ENCODE data around the gene RALGAPA2. TPM values are rescaled to one million over a fixed set of nuclear protein-coding genes. Genes with fewer than 3 reads are reported as not detected.

The RALGAPA2 gene
- total RNA-seq, 1 experiment from 2014 or later = 10.8 TPM

DNA sequence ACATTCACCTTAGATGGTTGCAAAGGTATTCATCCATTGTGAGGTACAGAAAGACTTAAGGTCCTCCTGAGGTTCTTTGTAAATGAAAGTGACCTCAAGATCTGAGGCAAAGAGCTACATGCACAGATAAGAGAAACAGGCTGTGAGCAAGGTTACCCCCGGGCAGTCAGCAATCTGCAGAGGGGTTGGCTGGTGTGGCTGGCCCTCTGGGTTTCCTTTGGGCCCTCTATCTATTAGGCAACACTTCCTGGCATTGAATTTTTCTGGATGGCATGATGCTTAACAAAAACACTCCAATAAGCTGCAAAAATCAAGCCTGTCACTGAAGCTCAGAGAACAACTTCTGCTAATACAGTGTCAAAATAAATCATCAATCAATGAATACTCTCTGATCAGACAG lies 48.9 kb upstream of the RALGAPA2 start:
- BruUV-seq (replicated peaks) = no TSS peak
- Histone ChIP-seq H3K27ac (ENCODE audit: low read depth, low read length) (no peak overlapping the region), H4K20me1 (ENCODE audit: insufficient read depth) (no peaks in the 10 kb centered on the region), H3K79me2 (ENCODE audit: insufficient read depth, low read length) (no peaks in the 10 kb centered on the region), H2AFZ (ENCODE audit: low read depth, low read length, poor library complexity, severe bottlenecking) (no peak overlapping the region), H3K27me3 (ENCODE audit: insufficient read depth, low read length) (peaks cover 42% of the 10 kb centered on the region), H3K4me2 (ENCODE audit: low read length) (no peak overlapping the region), H3K4me1 (ENCODE audit: control insufficient read depth in 1 of 2, insufficient read depth in 2 of 2, low read length in 2 of 2) (no peaks in the 10 kb centered on the region), H3K36me3 (ENCODE audit: control insufficient read depth in 1 of 2, insufficient read depth in 2 of 2, low read length in 2 of 2) (no peaks in the 10 kb centered on the region), H3K9ac (ENCODE audit: low read length) (no peak overlapping the region), H3K9me2 (ENCODE audit: insufficient read depth) (no peaks in the 10 kb centered on the region), H3K9me3 (ENCODE audit: control insufficient read depth in 1 of 2, insufficient read depth in 1 of 2, low read depth in 1 of 2, low read length in 2 of 2) (no peaks in the 10 kb centered on the region), H3K4me3 (replicated peaks in 1 of 2; ENCODE audit: low read depth in 1 of 2, low read length in 2 of 2) (no peak overlapping the region)
- no peak for DNase-seq (ENCODE audit: low read depth, low spot score)
- POLR2A ChIA-PET = no interaction called here
- intact Hi-C loops (cut with micrococcal nuclease) = no loop called here
- CTCF ChIA-PET = no interaction called here
- RAD21 ChIA-PET (ENCODE audit: low non-redundant PET in 1 of 2, low total read pairs in 2 of 2, uncharacterized antibody in 2 of 2, unreplicated experiment in 2 of 2) = no interaction called here
- ATAC-seq = no peak
- TF ChIP-seq, protein P1, sequence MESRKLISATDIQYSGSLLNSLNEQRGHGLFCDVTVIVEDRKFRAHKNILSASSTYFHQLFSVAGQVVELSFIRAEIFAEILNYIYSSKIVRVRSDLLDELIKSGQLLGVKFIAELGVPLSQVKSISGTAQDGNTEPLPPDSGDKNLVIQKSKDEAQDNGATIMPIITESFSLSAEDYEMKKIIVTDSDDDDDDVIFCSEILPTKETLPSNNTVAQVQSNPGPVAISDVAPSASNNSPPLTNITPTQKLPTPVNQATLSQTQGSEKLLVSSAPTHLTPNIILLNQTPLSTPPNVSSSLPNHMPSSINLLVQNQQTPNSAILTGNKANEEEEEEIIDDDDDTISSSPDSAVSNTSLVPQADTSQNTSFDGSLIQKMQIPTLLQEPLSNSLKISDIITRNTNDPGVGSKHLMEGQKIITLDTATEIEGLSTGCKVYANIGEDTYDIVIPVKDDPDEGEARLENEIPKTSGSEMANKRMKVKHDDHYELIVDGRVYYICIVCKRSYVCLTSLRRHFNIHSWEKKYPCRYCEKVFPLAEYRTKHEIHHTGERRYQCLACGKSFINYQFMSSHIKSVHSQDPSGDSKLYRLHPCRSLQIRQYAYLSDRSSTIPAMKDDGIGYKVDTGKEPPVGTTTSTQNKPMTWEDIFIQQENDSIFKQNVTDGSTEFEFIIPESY (IDR thresholded peaks at IDR 0.05; ENCODE audit: extremely low read depth, insufficient replicate concordance, low read length) = no peak
- TF ChIP-seq FOSL1 (IDR thresholded peaks at IDR 0.05; ENCODE audit: low read depth) (no peak), SP1 (IDR thresholded peaks at IDR 0.05; ENCODE audit: low read depth) (no peak), JUND (IDR thresholded peaks at IDR 0.05) (no peak), EGR1 (IDR thresholded peaks at IDR 0.05; ENCODE audit: low read depth) (no peak), POLR2A (IDR thresholded peaks at IDR 0.05; ENCODE audit: borderline replicate concordance, extremely low read depth, insufficient read depth, insufficient read length) (no peak), CBX3 (IDR thresholded peaks at IDR 0.05; ENCODE audit: low read depth) (no peak), EZH2 (IDR thresholded peaks at IDR 0.05) (no peak), YY1 (IDR thresholded peaks at IDR 0.05; ENCODE audit: extremely low read depth, insufficient replicate concordance, low read depth, low read length) (no peak), ZFX (IDR thresholded peaks at IDR 0.05) (no peak), POLR2AphosphoS5 (IDR thresholded peaks at IDR 0.05; ENCODE audit: low read depth, low read length) (no peak), ELF1 (IDR thresholded peaks at IDR 0.05; ENCODE audit: borderline replicate concordance, low read depth) (no peak), CEBPB (IDR thresholded peaks at IDR 0.05; ENCODE audit: low read depth) (no peak)
- TF ChIP-seq, protein P2, sequence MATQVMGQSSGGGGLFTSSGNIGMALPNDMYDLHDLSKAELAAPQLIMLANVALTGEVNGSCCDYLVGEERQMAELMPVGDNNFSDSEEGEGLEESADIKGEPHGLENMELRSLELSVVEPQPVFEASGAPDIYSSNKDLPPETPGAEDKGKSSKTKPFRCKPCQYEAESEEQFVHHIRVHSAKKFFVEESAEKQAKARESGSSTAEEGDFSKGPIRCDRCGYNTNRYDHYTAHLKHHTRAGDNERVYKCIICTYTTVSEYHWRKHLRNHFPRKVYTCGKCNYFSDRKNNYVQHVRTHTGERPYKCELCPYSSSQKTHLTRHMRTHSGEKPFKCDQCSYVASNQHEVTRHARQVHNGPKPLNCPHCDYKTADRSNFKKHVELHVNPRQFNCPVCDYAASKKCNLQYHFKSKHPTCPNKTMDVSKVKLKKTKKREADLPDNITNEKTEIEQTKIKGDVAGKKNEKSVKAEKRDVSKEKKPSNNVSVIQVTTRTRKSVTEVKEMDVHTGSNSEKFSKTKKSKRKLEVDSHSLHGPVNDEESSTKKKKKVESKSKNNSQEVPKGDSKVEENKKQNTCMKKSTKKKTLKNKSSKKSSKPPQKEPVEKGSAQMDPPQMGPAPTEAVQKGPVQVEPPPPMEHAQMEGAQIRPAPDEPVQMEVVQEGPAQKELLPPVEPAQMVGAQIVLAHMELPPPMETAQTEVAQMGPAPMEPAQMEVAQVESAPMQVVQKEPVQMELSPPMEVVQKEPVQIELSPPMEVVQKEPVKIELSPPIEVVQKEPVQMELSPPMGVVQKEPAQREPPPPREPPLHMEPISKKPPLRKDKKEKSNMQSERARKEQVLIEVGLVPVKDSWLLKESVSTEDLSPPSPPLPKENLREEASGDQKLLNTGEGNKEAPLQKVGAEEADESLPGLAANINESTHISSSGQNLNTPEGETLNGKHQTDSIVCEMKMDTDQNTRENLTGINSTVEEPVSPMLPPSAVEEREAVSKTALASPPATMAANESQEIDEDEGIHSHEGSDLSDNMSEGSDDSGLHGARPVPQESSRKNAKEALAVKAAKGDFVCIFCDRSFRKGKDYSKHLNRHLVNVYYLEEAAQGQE (IDR thresholded peaks at IDR 0.05; ENCODE audit: low read depth) = no peak
- TF ChIP-seq, protein P3, sequence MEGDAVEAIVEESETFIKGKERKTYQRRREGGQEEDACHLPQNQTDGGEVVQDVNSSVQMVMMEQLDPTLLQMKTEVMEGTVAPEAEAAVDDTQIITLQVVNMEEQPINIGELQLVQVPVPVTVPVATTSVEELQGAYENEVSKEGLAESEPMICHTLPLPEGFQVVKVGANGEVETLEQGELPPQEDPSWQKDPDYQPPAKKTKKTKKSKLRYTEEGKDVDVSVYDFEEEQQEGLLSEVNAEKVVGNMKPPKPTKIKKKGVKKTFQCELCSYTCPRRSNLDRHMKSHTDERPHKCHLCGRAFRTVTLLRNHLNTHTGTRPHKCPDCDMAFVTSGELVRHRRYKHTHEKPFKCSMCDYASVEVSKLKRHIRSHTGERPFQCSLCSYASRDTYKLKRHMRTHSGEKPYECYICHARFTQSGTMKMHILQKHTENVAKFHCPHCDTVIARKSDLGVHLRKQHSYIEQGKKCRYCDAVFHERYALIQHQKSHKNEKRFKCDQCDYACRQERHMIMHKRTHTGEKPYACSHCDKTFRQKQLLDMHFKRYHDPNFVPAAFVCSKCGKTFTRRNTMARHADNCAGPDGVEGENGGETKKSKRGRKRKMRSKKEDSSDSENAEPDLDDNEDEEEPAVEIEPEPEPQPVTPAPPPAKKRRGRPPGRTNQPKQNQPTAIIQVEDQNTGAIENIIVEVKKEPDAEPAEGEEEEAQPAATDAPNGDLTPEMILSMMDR (IDR thresholded peaks at IDR 0.05 in 2 of 3, conservative IDR thresholded peaks at IDR 0.05 in 1 of 3; ENCODE audit: borderline replicate concordance in 1 of 3, insufficient read depth in 1 of 3, low read depth in 2 of 3, low read length in 2 of 3) = no peak
- TF ChIP-seq, protein P4, sequence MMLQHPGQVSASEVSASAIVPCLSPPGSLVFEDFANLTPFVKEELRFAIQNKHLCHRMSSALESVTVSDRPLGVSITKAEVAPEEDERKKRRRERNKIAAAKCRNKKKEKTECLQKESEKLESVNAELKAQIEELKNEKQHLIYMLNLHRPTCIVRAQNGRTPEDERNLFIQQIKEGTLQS (IDR thresholded peaks at IDR 0.05) = no peak

Data from HCT116 (cell line).